K562 (cell line): Measurements from ENCODE around the gene PRR23E. TPM values are rescaled to one million over a fixed set of nuclear protein-coding genes. Genes with fewer than 3 reads are reported as not detected.

Experiments used
- ATAC-seq: fragments of 200-7000 bp; cut with Tn5 transposase; 3 replicates; pipeline ENCODE4 v1.9.1; 2020; ENCODE audit warnings: moderate library complexity
- BruUV-seq: library from RNA; stranded (reverse); fragments of 400-500 nt; replicated peaks from 2 replicates; lab custom pipeline; 2021; lab: Mats Ljungman, UMichigan
- CTCF ChIA-PET: fragments of 300-600 bp; formaldehyde crosslinking; extraction: SDS; loops from one replicate; lab custom pipeline; 2021; ENCODE audit warnings: low intra/inter-chr PET ratio; lab: Yijun Ruan, JAX
- POLR2A ChIA-PET: fragments of 300-600, 350-650 bp; sonication (Branson Sonifier 250); formaldehyde crosslinking; extraction: SDS; loops from one replicate; lab custom pipeline; 2021; ENCODE audit warnings: antibody characterized with exemption, inconsistent platforms; lab: Yijun Ruan, JAX
- DNase-seq, 4 experiments: peaks; one replicate each; pipeline versions ENCODE4 v3.0.0 to v3.0.0-alpha.2; 2011 to 2018; ENCODE audit warnings: low spot score in 3 of 4, mixed read lengths in 3 of 4; ENCODE audit errors: extremely low read depth in 1 of 4
- FAIRE-seq: peaks from 2 replicates; lab custom pipeline; 2011; peaks lifted over from hg19 to GRCh38; lab: Jason Lieb, UNC
- H2AFZ ChIP-seq: 2 replicates; pipeline ENCODE4 v1.6.0; 2011; ENCODE audit warnings: low read depth, low read length, control low read depth, inconsistent platforms
- H3K27ac ChIP-seq: fragments of 200-600 bp; 3 replicates; pipeline ENCODE4 v1.8.0; 2011; ENCODE audit warnings: low read depth, mild to moderate bottlenecking, control low read depth, inconsistent platforms, low read length, moderate library complexity, mixed read lengths; ENCODE audit errors: extremely low read depth
- H3K27me3 ChIP-seq, 2 experiments: fragments of 300-600 bp in 1 of 2; 2 replicates in 1 of 2; 3 replicates in 1 of 2; pipeline versions ENCODE4 v1.6.0 to v1.8.0; 2011; ENCODE audit warnings: inconsistent platforms in 2 of 2, low read length in 2 of 2, mild to moderate bottlenecking in 1 of 2, mixed read lengths in 1 of 2, moderate library complexity in 1 of 2; ENCODE audit not compliant: control insufficient read depth in 2 of 2, insufficient read depth in 2 of 2
- H3K36me3 ChIP-seq: fragments of 300-600 bp; 3 replicates; pipeline ENCODE4 v1.8.0; 2011; ENCODE audit warnings: mild to moderate bottlenecking, low read length, inconsistent platforms; ENCODE audit not compliant: control insufficient read depth, insufficient read depth
- H3K4me1 ChIP-seq, 2 experiments: fragments of 200-600 bp in 1 of 2; replicated peaks in 1 of 2; 2 replicates in 1 of 2; 3 replicates in 1 of 2; pipeline versions ENCODE4 v1.5.1 to v1.8.0; 2011; ENCODE audit warnings: inconsistent platforms in 2 of 2, low read length in 2 of 2, mild to moderate bottlenecking in 1 of 2, mixed read lengths in 1 of 2, moderate library complexity in 1 of 2; ENCODE audit not compliant: control insufficient read depth in 2 of 2, insufficient read depth in 2 of 2
- H3K4me2 ChIP-seq: 2 replicates; pipeline ENCODE4 v1.6.1; 2011; ENCODE audit warnings: low read length, control low read depth, inconsistent platforms, mixed read lengths; ENCODE audit not compliant: insufficient read depth
- H3K4me3 ChIP-seq: fragments of 200-600 bp; sonication (generic), shearing (Covaris generic); 2 replicates; pipeline ENCODE4 v1.5.1; 2016; ENCODE audit warnings: control low read depth, inconsistent platforms
- H3K79me2 ChIP-seq: fragments of 200-600 bp; 3 replicates; pipeline ENCODE4 v1.8.0; 2011; ENCODE audit warnings: low read length, inconsistent platforms; ENCODE audit not compliant: control insufficient read depth, insufficient read depth
- H3K9ac ChIP-seq, 2 experiments: 2 replicates each; pipeline versions ENCODE4 v1.6.0 to v1.6.1; 2011; ENCODE audit warnings: low read depth in 2 of 2, low read length in 2 of 2, control low read depth in 1 of 2, inconsistent platforms in 1 of 2, mild to moderate bottlenecking in 1 of 2, mixed read lengths in 1 of 2; ENCODE audit not compliant: insufficient read depth in 1 of 2
- H3K9me1 ChIP-seq: one replicate; pipeline ENCODE4 v1.6.0; 2011; ENCODE audit warnings: inconsistent platforms, mild to moderate bottlenecking, low read length, moderate library complexity; ENCODE audit not compliant: control insufficient read depth, insufficient read depth
- H3K9me3 ChIP-seq: replicated peaks from 2 replicates; pipeline ENCODE4 v1.5.1; 2011; ENCODE audit warnings: low read depth, low read length, inconsistent platforms; ENCODE audit not compliant: control insufficient read depth, insufficient read depth
- H4K20me1 ChIP-seq: replicated peaks from 2 replicates; pipeline ENCODE4 v1.6.1; 2011; ENCODE audit warnings: low read length, inconsistent platforms, mixed read lengths; ENCODE audit not compliant: control insufficient read depth, insufficient read depth
- CBFA2T3 ChIP-seq: fragments of 450-650 bp; IDR thresholded peaks from 2 replicates; pipeline ENCODE4 v1.6.1; 2017
- HCFC1 ChIP-seq: IDR thresholded peaks from 2 replicates; pipeline ENCODE4 v1.6.1; 2012; ENCODE audit warnings: low read depth, low read length, improper control_type of control experiment
- MYBL2 ChIP-seq, 2 experiments: fragments of 450-650 bp in 1 of 2; sonication (generic) in 1 of 2; formaldehyde crosslinking in 1 of 2; IDR thresholded peaks; 2 replicates each; pipeline versions ENCODE4 v1.6.1 to v1.8.1; 2017 to 2022; ENCODE audit warnings: borderline replicate concordance in 1 of 2, inconsistent platforms in 1 of 2, low read depth in 1 of 2, mild to moderate bottlenecking in 1 of 2, missing genetic modification reagents in 1 of 2, moderate library complexity in 1 of 2
- RBM17 ChIP-seq: fragments of 200-400 bp; formaldehyde crosslinking; IDR thresholded peaks from 2 replicates; pipeline ENCODE4 v1.6.1; 2017; ENCODE audit warnings: low read depth, mild to moderate bottlenecking, low read length, borderline replicate concordance
- ZNF253 ChIP-seq: fragments of 250-450 bp; sonication (Bioruptor Pico); conservative IDR thresholded peaks from 2 replicates; pipeline ENCODE4 v1.6.1; 2021; ENCODE audit warnings: mild to moderate bottlenecking
- WGBS: fragments of 100-300 bp; shearing (Covaris generic); methylation state at CpG from one replicate; pipeline ENCODE4 v1.1.6; 2016; ENCODE audit warnings: low coverage, mixed read lengths; ENCODE audit not compliant: insufficient coverage; ENCODE audit errors: missing lambda C conversion rate; 5-methylcytosine and 5-hydroxymethylcytosine counted together
- in situ Hi-C: fragments of 300-500 bp; cut with MboI; formaldehyde crosslinking; loops from 4 replicates; pipeline ENCODE4 v1.15.0; 2018; ENCODE audit warnings: inconsistent platforms, mixed read lengths
- intact Hi-C: fragments of 100-400 bp; cut with micrococcal nuclease; formaldehyde crosslinking; loops from 2 replicates; pipeline ENCODE4 v1.14.2; 2022
- polyA plus RNA-seq, 8 experiments: library from polyadenylated mRNA; depleted of rRNA in 4 of 8; stranded (reverse) in 5 of 8; unstranded in 3 of 8; fragments of >200 nt; fragmentation: Nextera tagmentation in 2 of 8; fragmentation: Illumina TruSeq in 1 of 8; extraction: Ambion mirVana in 2 of 8; extraction: Trizol in 1 of 8; gene quantifications; 2 replicates each; pipeline versions ENCODE4 v1.2.1 to v1.2.3, GENCODE V29; 2011 to 2014; ENCODE audit warnings: inconsistent platforms in 1 of 8, missing spikeins in 1 of 8
- total RNA-seq, 7 experiments: library from RNA; depleted of rRNA in 6 of 7; stranded (reverse); fragments of >200 nt in 6 of 7; fragmentation: Illumina TruSeq in 2 of 7; extraction: Trizol in 2 of 7; gene quantifications; 2 replicates each; pipeline versions ENCODE4 v1.2.1 to v1.2.3, GENCODE V29; 2011 to 2021; ENCODE audit warnings: low replicate concordance in 1 of 7
- TF ChIP-seq, protein P1 (sequence below): sonication (generic); formaldehyde crosslinking; IDR thresholded peaks from 2 replicates; pipeline ENCODE4 v1.5.0; 2020; ENCODE audit warnings: missing genetic modification reagents
- TF ChIP-seq, protein P2 (sequence below): fragments of 450-650 bp; IDR thresholded peaks from 2 replicates; pipeline ENCODE4 v1.6.1; 2018; ENCODE audit not compliant: partially characterized antibody

PRR23E gene
- total and polyA plus RNA-seq, 9 of the 15 experiments (the other 6 are each of a cell fraction or from before 2014, with no cell fraction given): not detected

DNA sequence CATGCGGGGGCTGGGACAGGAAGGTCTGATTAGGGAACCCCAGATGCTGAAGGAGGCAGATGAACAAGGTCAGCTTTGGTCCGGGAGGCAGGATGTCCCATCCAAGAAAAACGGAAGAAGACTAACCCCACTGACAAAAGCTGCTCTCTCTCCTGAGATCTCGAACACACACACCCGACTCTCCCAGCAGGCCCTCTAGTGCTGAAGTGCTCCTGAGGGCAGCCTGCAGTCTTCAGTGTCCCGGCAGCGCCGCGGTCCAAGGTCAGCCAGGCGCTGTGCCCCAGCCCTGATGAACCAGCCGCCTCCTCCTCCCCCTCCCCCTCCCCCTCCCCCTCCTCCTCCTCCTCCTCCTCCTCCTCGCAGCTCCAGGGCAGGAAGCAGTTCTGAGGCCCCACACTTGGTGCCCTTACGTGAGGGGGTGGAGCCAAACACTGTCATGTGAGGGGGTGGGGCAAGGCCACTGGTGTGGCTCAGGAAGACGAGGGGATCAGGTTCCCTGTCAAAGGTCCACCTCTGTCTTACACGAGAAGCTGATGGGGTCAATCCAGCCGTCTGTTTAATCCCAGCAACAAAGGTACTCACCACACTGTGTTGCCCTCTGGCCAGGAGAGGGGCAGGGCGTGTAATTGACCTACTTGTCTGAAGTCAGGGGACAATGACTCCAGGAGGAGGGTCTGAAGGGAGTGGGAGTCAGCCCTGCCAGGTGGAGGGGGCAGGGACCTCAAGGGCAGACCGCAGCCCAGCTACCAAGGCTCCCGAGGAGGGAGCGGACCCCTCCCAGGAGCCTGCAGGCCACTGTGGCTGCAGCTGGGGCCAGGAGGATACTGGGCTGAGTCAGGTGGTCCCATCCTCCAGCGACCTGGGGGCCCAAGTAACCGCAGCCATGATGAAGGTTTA, 34.3 kb downstream of the PRR23E start:
- H3K9me3 ChIP-seq: no peaks in the 10 kb centered on the region
- 0% methylated on average over 3 of the region's 22 CpGs for WGBS
- no TSS peak for BruUV-seq
- H3K79me2 ChIP-seq: no peaks in the 10 kb centered on the region
- ChIA-PET CTCF (no interaction called here), POLR2A (no interaction called here)
- no peaks in the 10 kb centered on the region for H3K36me3 ChIP-seq
- no peak overlapping the region for H3K27ac ChIP-seq
- peak; percentile 9 to 16 (median 12) for DNase-seq
- H3K27me3 ChIP-seq: no peaks in the 10 kb centered on the region; a peak in 1 of 5 replicates
- H3K4me3 ChIP-seq: no peak overlapping the region
- H2AFZ ChIP-seq: no peak overlapping the region
- no peak overlapping the region for H3K4me2 ChIP-seq
- intact Hi-C loops: no loop called here
- peak; percentile 71 for ATAC-seq
- no peak for TF ChIP-seq CBFA2T3
- TF ChIP-seq, protein P1, sequence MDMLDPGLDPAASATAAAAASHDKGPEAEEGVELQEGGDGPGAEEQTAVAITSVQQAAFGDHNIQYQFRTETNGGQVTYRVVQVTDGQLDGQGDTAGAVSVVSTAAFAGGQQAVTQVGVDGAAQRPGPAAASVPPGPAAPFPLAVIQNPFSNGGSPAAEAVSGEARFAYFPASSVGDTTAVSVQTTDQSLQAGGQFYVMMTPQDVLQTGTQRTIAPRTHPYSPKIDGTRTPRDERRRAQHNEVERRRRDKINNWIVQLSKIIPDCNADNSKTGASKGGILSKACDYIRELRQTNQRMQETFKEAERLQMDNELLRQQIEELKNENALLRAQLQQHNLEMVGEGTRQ (CRISPR knock-in tag): 0 out of 2 replicates have a peak, but pooled peaks have one; percentile 6
- no peak for FAIRE-seq
- H3K9me1 ChIP-seq: no peaks in the 10 kb centered on the region
- in situ Hi-C loops: no loop called here
- no peak overlapping the region for H3K9ac ChIP-seq
- H3K4me1 ChIP-seq: peaks cover 0 to 3% of the 10 kb centered on the region in 2 experiments; a peak in 2 of 5 replicates
- H4K20me1 ChIP-seq: no peaks in the 10 kb centered on the region

DNA sequence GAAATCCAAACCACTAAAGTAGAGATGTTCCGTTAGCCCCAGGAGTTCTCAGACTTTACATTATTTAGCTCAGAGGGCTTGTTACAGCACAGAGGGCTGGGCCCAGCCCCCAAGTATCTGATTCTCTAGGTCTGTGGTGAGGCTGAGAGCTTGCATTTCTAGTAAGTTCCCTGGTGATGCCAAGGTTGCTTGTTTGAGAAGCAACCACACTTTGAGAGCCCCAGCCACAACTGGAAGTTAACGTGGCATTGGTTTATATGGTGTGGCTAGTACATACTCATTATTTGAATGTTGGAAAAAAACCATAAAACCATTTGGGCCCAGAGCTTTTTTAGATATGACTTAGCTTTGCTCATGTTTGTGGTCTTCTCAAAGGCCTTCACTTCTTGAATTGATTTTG, 35.9 kb downstream of the PRR23E start:
- WGBS: 0% methylated on average over 2 of the region's 2 CpGs
- no peak overlapping the region for H3K4me3 ChIP-seq
- intact Hi-C loops: no loop called here
- no peak for TF ChIP-seq MYBL2 (IDR thresholded peaks at IDR 0.05; ENCODE audit: low read depth)
- TF ChIP-seq MYBL2 (CRISPR knock-in tag; IDR thresholded peaks at IDR 0.05; ENCODE audit: borderline replicate concordance): no peak
- no peak for TF ChIP-seq HCFC1
- TF ChIP-seq, protein P2, sequence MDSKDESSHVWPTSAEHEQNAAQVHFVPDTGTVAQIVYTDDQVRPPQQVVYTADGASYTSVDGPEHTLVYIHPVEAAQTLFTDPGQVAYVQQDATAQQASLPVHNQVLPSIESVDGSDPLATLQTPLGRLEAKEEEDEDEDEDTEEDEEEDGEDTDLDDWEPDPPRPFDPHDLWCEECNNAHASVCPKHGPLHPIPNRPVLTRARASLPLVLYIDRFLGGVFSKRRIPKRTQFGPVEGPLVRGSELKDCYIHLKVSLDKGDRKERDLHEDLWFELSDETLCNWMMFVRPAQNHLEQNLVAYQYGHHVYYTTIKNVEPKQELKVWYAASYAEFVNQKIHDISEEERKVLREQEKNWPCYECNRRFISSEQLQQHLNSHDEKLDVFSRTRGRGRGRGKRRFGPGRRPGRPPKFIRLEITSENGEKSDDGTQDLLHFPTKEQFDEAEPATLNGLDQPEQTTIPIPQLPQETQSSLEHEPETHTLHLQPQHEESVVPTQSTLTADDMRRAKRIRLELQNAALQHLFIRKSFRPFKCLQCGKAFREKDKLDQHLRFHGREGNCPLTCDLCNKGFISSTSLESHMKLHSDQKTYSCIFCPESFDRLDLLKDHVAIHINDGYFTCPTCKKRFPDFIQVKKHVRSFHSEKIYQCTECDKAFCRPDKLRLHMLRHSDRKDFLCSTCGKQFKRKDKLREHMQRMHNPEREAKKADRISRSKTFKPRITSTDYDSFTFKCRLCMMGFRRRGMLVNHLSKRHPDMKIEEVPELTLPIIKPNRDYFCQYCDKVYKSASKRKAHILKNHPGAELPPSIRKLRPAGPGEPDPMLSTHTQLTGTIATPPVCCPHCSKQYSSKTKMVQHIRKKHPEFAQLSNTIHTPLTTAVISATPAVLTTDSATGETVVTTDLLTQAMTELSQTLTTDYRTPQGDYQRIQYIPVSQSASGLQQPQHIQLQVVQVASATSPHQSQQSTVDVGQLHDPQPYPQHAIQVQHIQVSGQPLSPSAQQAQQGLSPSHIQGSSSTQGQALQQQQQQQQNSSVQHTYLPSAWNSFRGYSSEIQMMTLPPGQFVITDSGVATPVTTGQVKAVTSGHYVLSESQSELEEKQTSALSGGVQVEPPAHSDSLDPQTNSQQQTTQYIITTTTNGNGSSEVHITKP: no peak
- TF ChIP-seq ZNF253: no peak
- TF ChIP-seq RBM17: no peak

More for the DNA sequence above, 35.9 kb downstream of the PRR23E start:
- H4K20me1 ChIP-seq: no peaks in the 10 kb centered on the region
- no peak for DNase-seq
- H2AFZ ChIP-seq: no peak overlapping the region
- H3K36me3 ChIP-seq: no peaks in the 10 kb centered on the region
- H3K9me3 ChIP-seq: no peaks in the 10 kb centered on the region
- H3K27me3 ChIP-seq: no peaks in the 10 kb centered on the region
- no peaks in the 10 kb centered on the region for H3K79me2 ChIP-seq
- POLR2A ChIA-PET: interaction anchor here (0.9 kb wide), 1 partner anchor 14 kb away, joined by 3 read pairs; no protein-coding TSS in a partner anchor
- no peak overlapping the region for H3K4me2 ChIP-seq
- H3K9ac ChIP-seq: no peak overlapping the region
- H3K4me1 ChIP-seq: peaks cover 0 to 3% of the 10 kb centered on the region in 2 experiments; a peak in 2 of 5 replicates
- no TSS peak for BruUV-seq
- no peak for ATAC-seq
- in situ Hi-C loops: no loop called here
- CTCF ChIA-PET: no interaction called here
- H3K9me1 ChIP-seq: no peaks in the 10 kb centered on the region
- FAIRE-seq: no peak
- H3K27ac ChIP-seq: no peak overlapping the region
